Measurements from ENCODE around the gene CLN5. TPM values are rescaled to one million over a fixed set of nuclear protein-coding genes. Genes with fewer than 3 reads are reported as not detected.

CLN5 gene
- total RNA-seq, 4 donors from 2014 or later = 28.8 to 47.3 (median 35.1) TPM

- Histone ChIP-seq H3K36me3 (no peaks in the 10 kb centered on the region), H3K4me3 (no peak overlapping the region), H3K9me3 (no peaks in the 10 kb centered on the region), H3K4me1 (peaks cover 0 to 12% (median 7%) of the 10 kb centered on the region in 4 donors), H3K27me3 (no peaks in the 10 kb centered on the region), H3K27ac (no peak overlapping the region)
- no peak for DNase-seq (ENCODE audit: low spot score in 2 of 2)
- TF ChIP-seq CTCF (IDR thresholded peaks at IDR 0.05) = no peak
- TF ChIP-seq EP300 (IDR thresholded peaks at IDR 0.05) = no peak
- no peak for TF ChIP-seq POLR2A (IDR thresholded peaks at IDR 0.05)
- 93 to 97% methylated on average over 6 of the region's 6 CpGs for WGBS, 2 donors
Observed at GRCh38 chr13:77031656-77032243, 39.9 kb downstream of the CLN5 start.

DNA sequence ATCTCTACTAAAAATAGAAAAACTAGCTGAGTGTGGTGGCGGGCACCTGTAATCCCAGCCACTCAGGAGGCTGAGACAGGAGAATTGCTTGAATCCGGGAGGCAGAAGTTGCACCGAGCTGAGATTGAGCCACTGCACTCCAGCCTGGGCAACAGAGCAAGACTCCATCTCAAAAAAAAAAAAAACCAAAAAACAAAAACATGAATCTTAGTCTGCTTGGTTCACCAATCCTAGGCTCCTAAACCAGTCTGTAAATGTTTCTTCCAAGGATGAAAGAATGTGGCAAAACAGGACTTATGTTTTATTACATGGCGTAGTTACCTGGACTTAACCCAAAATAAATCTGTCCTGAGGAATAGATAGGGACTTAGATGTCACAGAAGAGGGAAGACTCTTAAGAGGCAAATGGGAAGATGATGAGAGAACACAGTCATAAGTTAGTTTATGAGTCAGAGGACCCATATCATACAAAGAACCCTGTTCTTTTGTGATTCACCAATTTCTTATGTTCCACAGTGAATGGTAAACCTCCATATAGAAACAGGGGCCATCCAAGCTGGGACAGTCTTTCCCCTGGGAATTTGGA is 41.9 kb downstream of the CLN5 start:
- Histone ChIP-seq H3K27ac (no peak overlapping the region), H3K36me3 (no peaks in the 10 kb centered on the region), H3K27me3 (no peaks in the 10 kb centered on the region), H3K4me1 (peaks cover 0 to 3% (median under 1%) of the 10 kb centered on the region in 4 donors), H3K4me3 (no peak overlapping the region), H3K9me3 (no peaks in the 10 kb centered on the region)
- 96 to 98% methylated on average over 4 of the region's 4 CpGs for WGBS, 2 donors
- no peak for TF ChIP-seq CTCF (IDR thresholded peaks at IDR 0.05)
- TF ChIP-seq POLR2A (IDR thresholded peaks at IDR 0.05) = no peak
- TF ChIP-seq EP300 (IDR thresholded peaks at IDR 0.05) = no peak
- no peak for DNase-seq (ENCODE audit: low spot score in 2 of 2)

GRCh38 chr13:77034881-77035280 is 43.0 kb downstream of the CLN5 start:
- H3K9me3 ChIP-seq = no peaks in the 10 kb centered on the region
- H3K4me1 ChIP-seq = no peaks in the 10 kb centered on the region
- 93 to 95% methylated on average over 5 of the region's 5 CpGs for WGBS, 2 donors
- TF ChIP-seq POLR2A (IDR thresholded peaks at IDR 0.05) (no peak), EP300 (IDR thresholded peaks at IDR 0.05) (no peak), CTCF (IDR thresholded peaks at IDR 0.05) (no peak)
- no peaks in the 10 kb centered on the region for H3K36me3 ChIP-seq
- H3K27me3 ChIP-seq = no peaks in the 10 kb centered on the region
- H3K27ac ChIP-seq = no peak overlapping the region
- no peak overlapping the region for H3K4me3 ChIP-seq
- DNase-seq (ENCODE audit: low spot score in 2 of 2) = no peak

DNA sequence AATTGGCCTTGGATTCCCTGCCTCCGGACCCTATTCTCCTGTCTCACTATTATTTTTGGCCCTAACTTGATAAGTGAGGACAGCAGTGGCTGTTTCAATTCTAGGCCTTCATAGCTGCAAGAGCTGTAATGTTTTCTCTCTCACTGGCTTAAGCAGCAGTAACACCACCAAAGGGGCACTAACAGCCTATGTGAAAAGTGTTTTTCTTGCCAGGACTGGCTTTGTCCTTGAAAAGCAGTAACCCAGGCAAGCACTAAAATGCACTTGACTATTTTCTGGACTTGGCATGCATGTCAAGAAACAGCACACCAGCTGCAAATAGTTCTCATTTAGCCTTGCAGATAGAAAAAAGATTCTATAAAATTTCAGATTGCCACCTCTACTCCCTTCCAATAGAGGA is 44.4 kb downstream of the CLN5 start:
- no peaks in the 10 kb centered on the region for H3K27me3 ChIP-seq
- H3K9me3 ChIP-seq = no peaks in the 10 kb centered on the region
- H3K4me1 ChIP-seq = no peaks in the 10 kb centered on the region
- no peak overlapping the region for H3K27ac ChIP-seq
- 71% methylated on average over 1 of the region's 1 CpG for WGBS, 2 donors
- H3K4me3 ChIP-seq = no peak overlapping the region
- no peak for DNase-seq (ENCODE audit: low spot score in 2 of 2)
- TF ChIP-seq POLR2A (IDR thresholded peaks at IDR 0.05) (no peak), CTCF (IDR thresholded peaks at IDR 0.05) (no peak), EP300 (IDR thresholded peaks at IDR 0.05) (no peak)
- no peaks in the 10 kb centered on the region for H3K36me3 ChIP-seq

GRCh38 chr13:77038907-77039480 is 47.1 kb downstream of the CLN5 start:
- H3K4me1 ChIP-seq = peaks cover 0 to 3% (median 0%) of the 10 kb centered on the region in 4 donors
- 70 to 71% methylated on average over 5 of the region's 5 CpGs for WGBS, 2 donors
- no peak for TF ChIP-seq POLR2A (IDR thresholded peaks at IDR 0.05)
- no peak for TF ChIP-seq CTCF (IDR thresholded peaks at IDR 0.05)
- TF ChIP-seq EP300 (IDR thresholded peaks at IDR 0.05) = no peak
- H3K4me3 ChIP-seq = no peak overlapping the region
- no peak overlapping the region for H3K27ac ChIP-seq
- H3K27me3 ChIP-seq = no peaks in the 10 kb centered on the region
- peaks cover 0 to 7% (median 0%) of the 10 kb centered on the region in 3 donors for H3K36me3 ChIP-seq
- no peak for DNase-seq (ENCODE audit: low spot score in 2 of 2)
- H3K9me3 ChIP-seq = no peaks in the 10 kb centered on the region

All from tibial nerve (tissue), 4 donors.